GM19328 (cell line): ENCODE data around the gene KLHDC8A.
"Not testable (repeated sequence)": the region's sequence is repeated elsewhere in the genome, so short reads cannot be mapped to it uniquely, and the experiment has no call there.

Source experiments
- ATAC-seq: cut with Tn5 transposase; IDR thresholded peaks from one replicate; pipeline ENCODE4 v1.9.1; 2021; ENCODE audit warnings: mild to moderate bottlenecking, moderate library complexity; ENCODE audit not compliant: unreplicated experiment

Gene KLHDC8A

DNA sequence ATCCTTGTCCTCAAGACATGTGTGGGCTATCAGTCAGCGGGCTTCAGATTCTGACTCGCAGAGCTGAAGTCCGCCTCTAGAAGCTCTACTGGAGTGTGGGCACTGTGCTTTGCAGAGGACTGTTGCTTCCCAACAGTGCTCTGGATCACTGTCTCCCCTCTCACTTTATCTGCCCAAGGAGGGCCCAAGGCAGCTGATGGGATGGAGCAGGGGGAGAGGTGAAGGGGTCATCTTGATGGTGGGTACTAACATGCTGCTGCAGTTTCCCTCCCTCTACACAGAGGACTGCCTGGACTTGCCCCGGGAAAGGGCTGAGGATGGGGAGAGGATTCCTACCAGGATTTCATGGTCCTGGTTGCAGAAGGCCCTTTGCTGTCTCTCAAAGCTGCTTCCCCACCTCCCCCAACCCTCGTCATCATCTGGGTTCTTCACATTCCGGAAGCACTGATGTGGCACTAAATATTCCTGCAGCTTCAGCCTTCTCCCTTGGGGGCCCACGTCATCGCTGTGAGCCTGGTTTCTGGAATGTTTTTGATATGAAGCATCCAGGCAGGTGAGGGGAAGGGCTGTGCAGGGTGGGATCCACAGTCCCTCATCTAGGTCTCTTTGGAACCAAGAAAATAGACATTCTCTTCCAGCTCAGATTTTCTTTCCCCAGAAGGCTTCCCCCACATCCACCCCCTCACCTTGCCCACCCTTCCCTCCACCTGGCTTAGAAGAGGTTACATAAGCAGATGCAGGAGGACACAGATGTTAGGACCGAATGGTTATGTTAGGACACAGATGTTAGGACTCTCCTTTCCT is 58.3 kb downstream of the KLHDC8A start:
- ATAC-seq = no peak

DNA sequence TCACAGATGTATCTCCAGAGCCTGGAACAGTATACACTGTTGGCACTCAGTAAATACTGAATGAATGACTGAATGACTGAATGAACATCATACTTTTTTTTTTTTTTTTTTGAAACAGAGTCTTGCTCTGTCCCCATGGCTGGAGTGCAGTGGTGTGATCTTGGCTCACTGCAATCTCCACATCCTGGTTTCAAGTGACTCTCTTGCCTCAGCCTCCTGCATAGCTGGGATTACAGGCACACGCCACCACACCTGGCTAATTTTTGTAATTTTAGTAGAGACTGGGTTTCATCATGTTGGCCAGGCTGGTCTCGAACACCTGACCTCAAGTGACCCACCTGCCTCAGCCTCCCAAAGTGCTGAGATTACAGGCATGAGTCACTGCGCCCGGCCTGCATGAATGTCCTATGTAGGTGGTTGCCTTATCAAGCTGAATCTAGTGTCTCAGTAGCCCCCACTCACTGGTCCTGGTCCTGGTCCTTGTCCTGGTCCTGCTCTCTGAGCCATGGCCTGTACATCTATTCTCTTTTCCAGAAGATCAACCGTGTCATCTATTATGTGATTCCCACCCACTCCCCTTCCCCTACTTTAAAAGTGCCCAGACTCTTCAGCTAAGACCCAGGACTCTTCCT is 59.1 kb downstream of the KLHDC8A start:
- ATAC-seq = not testable (repeated sequence)

DNA sequence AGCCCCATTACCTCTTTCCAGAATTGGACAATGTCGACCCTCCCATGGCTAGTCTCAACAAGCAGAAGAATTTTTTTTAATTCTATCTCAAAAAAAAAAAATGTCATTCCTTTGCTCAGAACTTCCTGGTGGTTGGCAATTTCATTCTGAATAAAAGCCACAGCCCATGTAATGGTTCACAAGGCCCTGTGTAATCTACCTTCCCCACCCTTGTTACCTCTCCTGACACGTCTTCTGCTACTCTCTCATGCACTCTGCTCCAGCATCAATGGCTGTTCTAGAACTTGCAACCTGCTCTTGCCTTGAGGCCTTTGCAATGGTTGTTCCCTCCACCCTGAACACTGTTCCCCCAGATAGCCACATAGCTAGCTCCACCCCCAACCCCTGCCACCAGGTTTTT is 60.6 kb downstream of the KLHDC8A start:
- no peak for ATAC-seq

DNA sequence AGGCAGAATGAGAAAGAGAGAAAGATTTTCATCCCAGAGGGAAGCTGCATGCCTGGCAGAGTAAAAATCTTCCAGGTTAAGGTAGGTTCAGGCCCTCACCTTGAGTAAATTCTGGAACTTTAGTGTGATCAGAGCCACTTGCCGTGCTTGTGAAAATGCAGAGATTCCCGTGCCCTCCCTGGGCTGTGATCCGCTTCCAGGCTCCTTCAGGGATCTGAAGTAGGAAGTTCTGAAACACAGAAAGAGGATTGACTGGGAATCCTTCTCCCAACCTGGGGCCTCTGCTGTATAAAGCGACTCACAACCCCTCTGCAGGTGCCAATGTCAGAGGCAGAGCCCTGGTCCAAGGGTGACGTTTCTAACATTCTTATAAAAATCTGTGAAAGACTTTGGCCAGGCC is 61.8 kb downstream of the KLHDC8A start:
- ATAC-seq = no peak

DNA sequence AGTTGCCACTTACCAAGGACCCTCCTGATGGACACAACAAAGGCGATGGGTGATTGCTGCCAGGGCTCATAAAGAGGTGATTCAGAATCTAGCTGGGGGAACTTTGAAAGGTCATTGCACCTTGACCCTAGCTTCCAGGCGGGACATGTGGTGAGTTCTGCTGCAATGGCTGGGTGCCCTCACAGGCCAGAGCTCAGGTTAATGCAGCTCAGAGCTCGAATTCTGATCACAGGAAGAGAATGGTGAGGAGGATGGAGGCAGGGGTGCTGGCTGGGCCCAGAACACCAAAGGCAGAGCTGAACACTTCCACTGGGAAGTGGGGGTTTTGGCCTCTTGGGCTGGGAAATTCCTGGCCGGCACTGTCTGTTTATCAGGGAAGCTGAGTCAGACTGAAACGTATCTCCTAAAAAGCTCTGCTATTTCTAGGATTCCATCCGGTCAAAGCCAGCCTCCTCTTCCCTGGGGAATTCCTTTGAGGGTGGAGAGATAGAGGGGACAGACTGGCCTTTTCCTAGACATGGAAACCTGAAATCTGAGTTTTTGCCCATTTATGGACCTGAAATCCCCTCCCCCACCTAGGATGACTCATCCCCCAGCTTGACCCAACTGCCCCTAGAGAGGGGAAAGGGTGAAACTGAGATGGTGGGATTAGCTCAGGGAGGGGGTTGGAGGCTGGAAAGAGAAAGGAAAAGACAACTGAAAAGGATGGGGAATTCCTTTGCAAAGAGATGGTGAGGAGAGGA is 62.4 kb downstream of the KLHDC8A start:
- ATAC-seq = no peak

DNA sequence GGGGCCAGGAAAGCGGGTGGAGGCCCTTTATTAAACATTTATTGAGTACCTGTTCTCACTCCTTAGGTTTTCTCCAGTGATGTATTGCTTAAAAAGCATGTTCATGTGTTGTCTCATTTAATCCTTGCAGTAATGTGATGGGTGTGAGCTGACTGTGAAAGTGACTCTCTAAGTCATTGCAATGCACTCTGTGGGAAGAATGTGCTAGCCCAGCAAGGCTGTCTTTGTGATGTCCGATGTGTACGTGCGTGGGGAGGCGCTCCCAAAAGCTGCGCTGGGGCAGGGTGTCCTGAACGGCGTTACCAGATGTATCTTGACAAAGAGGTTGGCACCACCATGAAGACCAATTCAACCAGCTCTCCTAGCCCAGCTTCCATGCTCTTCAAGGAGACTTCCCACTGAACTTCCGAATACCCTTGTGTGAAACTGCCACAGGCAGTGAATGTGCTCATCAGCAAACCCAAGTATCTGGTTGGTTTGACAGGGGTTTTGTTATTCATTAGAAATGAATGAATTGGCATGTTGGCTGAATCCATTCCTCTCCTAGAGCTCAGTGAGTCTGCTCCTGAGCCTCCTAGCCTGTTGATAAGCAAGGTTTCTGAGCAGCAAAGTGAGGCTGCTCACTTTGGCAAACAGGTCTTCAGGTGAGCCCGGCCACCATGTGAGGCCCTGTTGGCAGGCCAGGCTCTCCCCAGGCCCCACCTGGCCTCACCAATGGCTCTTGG is 63.2 kb downstream of the KLHDC8A start:
- ATAC-seq = no peak

DNA sequence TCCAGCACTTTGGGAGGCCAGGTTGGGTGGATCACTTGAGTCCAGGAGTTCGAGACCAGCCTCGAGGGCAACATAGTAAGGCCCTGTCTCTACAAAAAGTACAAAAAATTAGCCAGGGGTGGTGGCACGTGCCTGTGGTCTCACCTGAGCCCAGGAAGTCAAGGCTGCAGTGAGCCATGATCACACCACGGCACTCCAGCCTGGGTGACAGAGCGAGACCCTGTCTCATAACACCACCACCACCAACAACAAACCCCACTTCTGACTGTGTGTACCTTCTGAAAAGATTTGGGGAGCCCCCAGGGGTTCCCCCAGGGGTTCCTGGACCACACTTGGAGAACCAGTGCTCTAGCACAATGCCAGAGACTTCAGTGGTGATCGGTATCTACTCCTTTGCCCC is 65.1 kb downstream of the KLHDC8A start:
- ATAC-seq = no peak

DNA sequence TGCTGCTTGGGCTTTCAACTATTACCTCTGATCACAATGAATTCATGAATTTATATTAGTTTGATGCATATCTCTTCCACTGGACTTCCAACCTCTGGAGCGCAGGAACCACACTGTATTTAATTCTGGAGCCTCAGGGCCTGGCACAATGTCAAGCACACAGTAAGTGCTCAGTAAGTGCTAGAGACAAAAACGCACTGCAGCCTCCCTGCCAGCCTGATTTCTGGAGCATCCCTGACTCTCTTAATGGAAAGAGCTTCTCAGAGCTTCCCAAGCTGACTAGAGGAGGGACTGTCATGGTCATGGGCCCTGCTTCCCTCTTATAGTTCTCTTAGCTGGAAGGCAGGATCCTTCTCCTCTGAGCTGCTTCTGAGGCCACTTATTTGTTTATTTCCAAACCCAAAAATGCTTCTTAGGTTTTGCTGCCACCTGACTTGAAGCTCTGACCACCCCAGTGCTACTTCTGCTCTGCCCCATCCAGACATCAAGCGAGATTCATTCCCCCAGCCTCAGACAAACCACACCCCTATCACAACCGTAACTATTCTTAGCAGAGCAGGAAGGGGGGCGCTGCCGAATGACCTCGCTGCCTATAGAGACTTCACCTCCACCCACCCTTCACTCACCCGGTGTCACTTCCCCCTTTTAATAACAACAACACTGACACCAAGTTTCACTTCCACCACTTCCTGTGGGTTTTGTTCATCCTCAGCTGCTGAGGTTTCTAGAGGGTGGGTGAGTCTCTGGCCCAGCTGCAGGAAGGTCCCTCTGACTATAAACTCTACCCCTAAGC is 68.8 kb downstream of the KLHDC8A start:
- ATAC-seq = peak; percentile 81

DNA sequence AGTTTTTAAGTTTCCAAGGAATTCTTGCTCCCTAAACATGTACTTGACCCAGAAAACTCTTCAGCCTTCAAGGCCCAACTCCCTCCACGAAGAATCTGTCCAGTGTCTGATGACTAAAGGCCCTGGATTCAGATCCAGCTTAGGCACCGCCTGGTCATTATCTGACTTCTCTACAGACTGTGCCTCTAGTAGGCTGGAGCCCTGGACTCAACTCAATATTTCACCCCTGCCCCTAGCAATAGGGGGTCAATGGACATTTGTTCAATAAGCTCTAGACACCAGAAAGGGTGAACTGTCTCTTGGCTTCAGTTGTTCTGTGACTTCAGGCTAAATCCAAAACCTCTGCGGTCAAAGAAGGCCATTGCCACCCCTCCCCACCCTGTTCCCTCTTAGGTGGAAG is 69.6 kb downstream of the KLHDC8A start:
- ATAC-seq = no peak

DNA sequence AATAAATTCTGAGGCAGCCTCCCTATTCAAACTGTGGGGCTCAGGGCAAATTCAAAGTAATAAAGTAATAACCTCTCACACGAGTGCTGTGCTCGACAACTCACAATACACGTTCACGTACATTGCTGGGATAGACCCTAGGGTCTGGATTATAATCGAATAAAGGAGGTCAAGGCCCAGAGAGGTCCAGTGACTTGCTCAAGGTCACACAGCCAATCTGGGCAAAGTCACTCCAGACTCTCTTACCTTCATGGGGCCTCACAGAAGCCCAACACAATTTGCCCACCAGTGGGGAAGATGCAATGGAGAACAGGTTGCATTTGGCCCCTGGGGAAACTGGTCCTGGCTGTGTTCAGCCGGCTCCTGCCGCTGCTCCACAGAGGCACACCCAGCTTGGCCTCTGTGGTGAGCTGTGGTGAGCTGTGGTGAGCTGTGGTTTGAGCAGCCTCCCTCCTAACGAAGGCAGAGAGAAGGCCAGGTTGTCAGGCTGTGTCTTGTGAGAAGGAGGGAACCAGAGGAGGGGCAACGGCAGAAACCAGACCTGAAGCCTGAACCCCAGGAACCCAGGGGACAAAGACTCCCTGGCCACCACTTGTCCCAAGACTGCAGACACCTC is 70.3 kb downstream of the KLHDC8A start:
- no peak for ATAC-seq
